GM21619 (cell line): ENCODE results near the gene NGRN.

Experiments
- ATAC-seq: cut with Tn5 transposase; IDR thresholded peaks from one replicate; pipeline ENCODE4 v1.9.1; 2021; ENCODE audit not compliant: unreplicated experiment

NGRN gene

DNA sequence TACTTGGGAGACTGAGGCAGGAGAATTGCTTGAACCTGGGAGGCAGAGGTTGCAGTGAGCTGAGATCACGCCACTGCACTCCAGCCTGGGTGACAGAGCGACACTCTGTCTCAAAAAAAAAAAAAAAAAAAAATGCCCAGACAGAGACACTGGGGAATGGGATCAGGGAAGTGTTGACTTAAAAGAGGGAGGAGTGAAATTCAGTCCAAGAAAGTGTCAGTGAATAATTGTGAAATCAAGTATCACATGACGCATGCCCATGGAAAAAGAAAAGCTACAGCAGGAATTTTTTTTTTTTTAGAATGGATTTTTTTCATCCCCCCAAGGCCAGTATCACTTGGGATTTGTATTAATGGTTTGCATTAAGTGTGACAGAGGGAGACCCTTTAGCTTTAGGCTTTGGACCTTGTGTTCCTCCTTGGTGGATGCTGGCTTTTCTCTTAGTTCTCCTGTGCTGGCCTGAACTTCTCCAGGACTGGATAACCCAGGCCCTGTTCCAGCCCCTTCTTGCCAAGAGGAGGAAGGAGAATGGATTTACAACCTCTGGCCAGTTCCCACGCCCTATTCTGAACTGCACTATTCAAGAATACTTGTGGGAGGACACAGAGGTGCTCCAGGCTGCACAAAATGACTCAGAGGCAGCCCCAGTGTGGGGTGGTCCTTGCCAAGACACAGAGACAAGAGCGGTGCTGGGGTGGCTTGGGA, 50.0 kb downstream of the NGRN start:
- no peak for ATAC-seq

DNA sequence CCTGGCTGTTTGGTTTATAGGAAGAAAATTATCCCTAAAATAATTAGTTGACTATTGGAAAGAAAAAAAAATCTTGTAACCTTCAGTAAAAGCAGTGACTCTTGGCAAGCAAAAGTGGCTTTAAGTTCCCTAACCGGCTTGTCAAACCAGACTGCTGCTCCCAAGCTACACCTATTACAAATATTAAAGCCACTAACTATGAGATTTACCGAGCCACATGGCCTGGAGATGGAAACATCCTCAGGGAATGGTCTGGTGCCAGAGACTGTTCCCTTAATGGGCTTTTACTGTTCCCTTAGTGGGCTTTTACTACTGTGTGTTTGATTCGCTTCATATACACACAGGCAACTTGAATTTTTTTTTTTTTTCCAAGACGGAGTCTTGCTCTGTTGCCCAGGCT, 50.7 kb downstream of the NGRN start:
- ATAC-seq, result no peak

DNA sequence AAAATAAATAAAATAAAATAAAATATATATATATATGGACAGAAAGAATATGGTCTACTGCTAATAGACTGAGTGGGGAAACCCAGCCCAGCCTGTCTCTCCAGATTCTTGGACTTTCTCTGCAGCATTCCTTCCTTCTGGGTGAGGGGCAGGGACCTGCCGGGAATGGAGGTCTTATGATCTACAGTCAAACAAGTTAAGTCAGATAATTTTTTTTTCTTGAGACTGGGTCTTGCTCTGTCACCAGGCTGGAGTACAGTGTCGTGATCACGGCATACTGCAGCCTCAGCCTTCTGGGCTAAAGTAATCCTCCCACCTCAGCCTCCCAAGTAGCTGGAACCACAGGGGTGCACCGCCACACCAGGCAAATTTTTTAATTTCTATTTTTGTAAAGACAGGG, 53.1 kb downstream of the NGRN start:
- no peak for ATAC-seq

DNA sequence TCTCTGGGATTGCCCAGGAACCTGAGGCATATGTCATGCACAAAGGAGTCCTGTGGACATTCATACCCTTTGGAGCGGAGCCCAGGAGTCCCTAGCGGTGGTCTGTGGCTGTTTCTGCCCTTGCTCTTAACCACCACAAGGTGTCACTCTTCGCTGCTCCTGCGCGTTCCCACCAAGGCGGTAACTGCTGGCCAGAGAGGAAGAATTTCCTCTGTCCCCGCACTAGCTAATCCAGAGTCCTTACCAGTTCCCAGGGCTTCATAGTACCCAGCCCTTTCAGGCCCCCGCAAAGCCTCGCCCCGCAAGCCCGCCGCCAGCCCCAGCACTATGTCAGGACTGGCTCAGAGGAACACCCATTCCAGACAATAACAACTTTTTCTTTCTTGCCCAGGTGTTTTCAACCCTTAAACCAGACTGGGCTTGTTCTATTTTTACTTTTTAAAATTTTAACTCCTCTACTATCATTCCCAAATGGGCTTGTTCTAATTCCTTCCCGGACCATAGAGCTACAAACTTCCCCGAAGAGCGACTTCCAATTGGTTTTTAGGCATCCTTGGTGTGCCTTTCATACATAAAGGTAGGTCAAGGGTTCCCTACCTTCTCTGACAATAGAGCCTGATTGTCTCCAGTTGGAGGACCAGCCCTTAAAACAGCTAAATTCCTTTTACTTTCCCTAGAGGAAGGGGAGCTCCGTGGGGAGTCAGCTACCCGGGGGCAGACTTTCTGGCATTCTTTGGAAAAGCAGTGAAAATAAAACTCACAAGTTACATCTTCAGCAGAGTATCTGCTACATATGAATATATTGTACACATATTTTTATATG, 54.8 kb downstream of the NGRN start:
- peak; percentile 90 for ATAC-seq

DNA sequence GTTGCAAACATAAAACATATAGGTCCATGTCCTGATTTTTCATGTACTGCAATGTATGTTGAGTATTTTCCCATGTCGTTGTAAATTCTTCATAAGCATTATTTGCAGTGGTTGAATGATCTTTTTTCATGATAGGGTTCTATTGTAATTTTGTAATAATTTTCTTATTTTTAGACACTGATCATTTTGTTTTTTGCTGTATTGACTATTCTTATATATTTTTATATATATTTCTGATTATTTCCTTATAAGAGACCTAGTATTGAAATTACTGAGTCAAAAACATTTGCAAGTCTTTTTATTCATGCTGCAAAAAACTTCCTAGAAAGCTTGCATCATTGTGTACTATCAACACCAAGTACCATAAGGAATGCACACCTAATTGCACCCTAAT, 55.4 kb downstream of the NGRN start:
- no peak for ATAC-seq
